Testis (tissue), 2 donors: ENCODE results near the gene SOAT2.

Experiments used
- CTCF ChIP-seq, 3 experiments: fragments of 450-650 bp in 2 of 3; fragments of 200-600 bp in 1 of 3; sonication (generic) in 1 of 3; IDR thresholded peaks; one replicate each; pipeline ENCODE4 v1.5.1; 2016 to 2019; ENCODE audit warnings: antibody characterized with exemption in 3 of 3, mild to moderate bottlenecking in 2 of 3, moderate library complexity in 1 of 3
- POLR2A ChIP-seq: fragments of 450-650 bp; IDR thresholded peaks from one replicate; pipeline ENCODE4 v1.6.1; 2017; ENCODE audit warnings: antibody characterized with exemption, mild to moderate bottlenecking, moderate library complexity

GRCh38 chr12:53169644-53170043 is 66.4 kb downstream of the SOAT2 start:
- no peak for TF ChIP-seq CTCF (IDR thresholded peaks at IDR 0.05)
- no peak for TF ChIP-seq POLR2A
